ENCODE data around the gene ZDHHC19. TPM values are rescaled to one million over a fixed set of nuclear protein-coding genes. Genes with fewer than 3 reads are reported as not detected.

Gene ZDHHC19
- total RNA-seq, 1 donor from 2014 or later = not detected

DNA sequence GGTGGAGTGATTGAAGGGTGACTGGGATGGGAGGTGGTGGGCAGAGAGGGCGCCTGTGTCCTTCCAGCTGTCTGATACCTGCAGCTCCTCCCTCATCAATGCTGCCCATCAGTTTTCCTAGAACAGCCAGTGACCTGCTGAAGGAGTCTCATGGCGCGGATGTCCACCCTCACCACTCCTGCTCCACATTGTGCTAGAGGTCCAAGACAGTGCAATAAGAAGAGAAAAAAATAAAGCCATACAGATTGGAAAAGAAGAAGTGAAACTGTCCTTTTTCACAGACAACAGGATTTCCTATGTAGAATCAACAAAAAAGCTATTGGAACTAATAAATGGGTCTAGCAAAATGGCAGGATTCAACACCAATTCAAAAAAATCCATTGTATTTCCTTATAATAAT, 7.4 kb downstream of the ZDHHC19 start:
- intact Hi-C loops (cut with micrococcal nuclease) = no loop called here

GRCh38 chr3:196202516-196202970, 8.7 kb downstream of the ZDHHC19 start:
- intact Hi-C loops (cut with micrococcal nuclease) = no loop called here

DNA sequence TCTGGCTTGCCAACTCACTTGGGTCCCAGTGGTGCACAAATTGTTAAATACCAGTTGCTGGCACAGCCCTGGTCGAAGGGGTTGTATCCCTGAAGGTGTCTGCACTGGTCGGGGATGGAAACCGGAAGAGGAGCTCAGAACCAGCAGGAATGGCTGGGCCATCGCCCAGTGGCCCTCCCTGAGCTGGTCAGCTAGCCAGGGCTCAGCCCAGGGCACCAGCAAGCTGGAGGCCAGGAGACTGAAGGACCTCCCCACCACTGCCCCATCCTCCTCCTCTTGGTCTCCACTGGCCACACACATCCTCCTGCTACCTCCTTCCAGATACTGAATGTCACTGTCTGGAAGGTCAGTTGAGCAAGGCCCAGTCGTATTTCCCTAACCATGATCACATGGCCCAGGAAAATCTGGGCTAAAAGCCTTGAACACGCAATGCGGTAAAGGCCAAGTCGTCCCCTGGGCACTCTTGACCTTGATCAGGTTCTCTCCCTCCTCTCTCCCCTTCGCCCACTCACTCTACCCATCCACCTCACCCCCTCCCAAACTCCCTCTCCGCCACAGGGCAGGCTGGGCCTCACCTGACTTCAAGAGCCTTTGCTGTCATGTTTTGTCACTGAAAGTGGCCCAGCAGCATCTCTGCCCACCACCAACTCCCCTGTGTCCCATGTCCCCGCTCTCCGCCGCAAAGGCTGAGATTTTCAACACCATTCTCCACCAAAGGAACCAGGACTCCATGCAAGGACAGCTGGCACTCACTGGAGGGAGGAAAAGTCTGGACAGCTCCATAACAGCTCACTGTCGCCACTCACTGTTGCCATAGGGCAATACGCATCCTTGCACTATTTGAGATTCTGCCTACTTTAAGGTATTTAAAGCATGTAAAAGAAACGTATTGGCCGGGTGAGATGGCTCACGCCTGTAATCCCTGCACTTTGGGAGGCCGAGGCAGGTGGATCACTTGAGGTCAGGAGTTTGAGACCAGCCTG, 12.1 kb downstream of the ZDHHC19 start:
- intact Hi-C loops (cut with micrococcal nuclease) = loop anchor here (10.0 kb wide), 1 partner anchor 454 kb away; no protein-coding TSS in a partner anchor

DNA sequence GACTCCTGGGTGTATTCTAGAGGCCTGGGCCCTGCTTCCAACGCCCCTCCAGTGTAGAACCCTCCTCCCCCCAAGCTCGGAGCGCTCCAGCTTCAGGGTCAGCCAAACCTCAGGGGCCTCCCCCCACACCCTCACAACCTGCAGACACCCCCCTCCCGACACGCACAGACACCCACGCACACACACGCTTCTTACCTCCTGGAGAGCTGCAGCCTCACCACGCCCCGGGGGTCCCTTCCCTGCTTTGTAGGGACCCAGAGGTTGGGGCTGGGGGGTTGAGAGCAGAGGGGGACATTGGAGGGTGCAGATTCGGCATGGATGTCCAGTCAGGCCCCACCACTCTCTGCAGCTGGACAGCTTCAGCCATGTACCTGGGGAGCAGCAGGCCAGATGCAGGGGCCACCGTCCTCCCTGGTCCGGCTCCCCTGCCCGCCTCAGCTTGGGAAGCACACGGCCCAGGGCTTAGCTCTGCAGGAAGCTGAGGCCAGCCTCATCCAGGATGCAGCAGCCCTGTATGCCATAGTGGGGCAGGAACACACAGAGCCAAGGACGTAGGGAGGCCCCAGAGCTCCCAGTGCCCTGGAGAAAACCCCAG, 13.0 kb downstream of the ZDHHC19 start:
- intact Hi-C loops (cut with micrococcal nuclease) = loop anchor here (10.0 kb wide), 1 partner anchor 453 kb away; no protein-coding TSS in a partner anchor

DNA sequence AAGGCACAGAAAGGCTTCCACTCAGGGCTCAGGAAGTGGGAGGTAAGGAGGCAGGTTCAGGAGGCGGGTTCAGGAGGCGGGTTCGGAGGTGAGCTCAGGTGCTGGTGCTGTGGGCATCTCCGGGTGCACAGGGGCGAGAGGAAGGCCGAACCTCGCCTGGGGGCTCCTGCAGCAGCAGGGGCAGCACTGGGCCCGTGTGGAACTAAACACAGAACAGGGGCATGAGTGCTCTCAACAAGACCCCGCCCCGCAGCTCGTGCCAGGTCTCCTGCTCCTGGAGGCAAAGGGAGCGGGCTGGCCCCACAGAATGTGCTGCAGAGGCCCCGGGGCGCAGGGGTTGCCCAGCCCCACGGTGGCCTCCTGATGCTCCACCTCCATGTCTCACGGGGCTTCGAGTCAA, 13.7 kb downstream of the ZDHHC19 start:
- intact Hi-C loops (cut with micrococcal nuclease) = loop anchor here (2.0 to 10.0 kb wide), 2 partner anchors 347 to 453 kb away; no protein-coding TSS in a partner anchor

- intact Hi-C loops (cut with micrococcal nuclease) = loop anchor here (1.0 to 10.0 kb wide), 3 partner anchors 122 to 451 kb away; no protein-coding TSS in a partner anchor
Observed at GRCh38 chr3:196195664-196196265, 15.4 kb downstream of the ZDHHC19 start.

DNA sequence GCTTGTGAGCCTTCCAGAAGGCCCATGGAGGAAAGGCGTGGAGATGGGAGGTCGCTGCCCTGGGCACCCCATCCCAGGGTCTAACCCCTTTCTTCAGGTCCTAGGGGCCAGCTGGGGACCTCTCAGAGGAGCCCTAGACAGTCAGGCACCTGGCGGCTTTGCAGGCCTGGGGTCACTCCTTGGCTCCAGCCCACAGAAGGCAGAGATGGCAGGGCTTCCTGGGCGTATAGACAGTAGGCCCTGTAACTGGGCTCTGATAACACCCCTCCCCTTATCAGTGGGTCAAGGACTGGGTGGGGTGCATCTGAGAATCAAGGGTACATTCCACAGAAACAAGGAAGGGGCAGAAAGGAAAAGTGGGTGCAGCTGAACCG, 16.7 kb downstream of the ZDHHC19 start:
- intact Hi-C loops (cut with micrococcal nuclease) = loop anchor here (10.0 kb wide), 1 partner anchor 450 kb away; no protein-coding TSS in a partner anchor

- intact Hi-C loops (cut with micrococcal nuclease) = loop anchor here (10.0 kb wide), 1 partner anchor 449 kb away; no protein-coding TSS in a partner anchor
Observed at GRCh38 chr3:196193736-196194541, 17.3 kb downstream of the ZDHHC19 start.

DNA sequence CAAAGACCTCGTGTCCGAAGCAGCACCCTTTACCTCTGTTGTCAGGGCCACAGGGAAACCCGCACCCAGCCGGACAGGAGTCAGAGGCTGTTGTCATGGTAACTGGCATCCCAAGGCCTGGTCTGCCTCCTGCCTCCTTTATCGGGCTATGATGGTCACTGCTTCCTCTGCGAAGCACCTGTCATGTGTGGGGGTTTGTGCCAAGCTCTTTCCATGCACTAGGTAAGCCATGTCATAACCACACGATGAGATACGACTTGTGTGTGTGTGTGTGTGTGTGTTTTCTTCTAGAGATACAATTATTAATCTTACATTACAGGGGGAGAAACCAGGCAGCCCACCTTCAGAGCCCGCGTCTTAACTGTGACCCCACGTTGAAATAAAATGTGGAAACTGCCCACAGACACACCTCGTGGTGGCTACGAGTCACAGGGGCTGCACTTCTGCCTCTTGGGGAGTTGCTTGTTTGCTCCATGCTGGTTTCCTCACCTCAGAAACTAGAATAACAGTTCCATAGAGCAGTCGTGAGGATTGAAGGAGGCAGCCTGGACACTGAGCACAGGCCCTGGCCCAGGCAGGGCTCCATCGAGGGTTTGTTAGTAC, 18.0 kb downstream of the ZDHHC19 start:
- intact Hi-C loops (cut with micrococcal nuclease) = loop anchor here (10.0 kb wide), 1 partner anchor 448 kb away; no protein-coding TSS in a partner anchor

- intact Hi-C loops (cut with micrococcal nuclease) = loop anchor here (1.0 to 10.0 kb wide), 3 partner anchors 10 to 448 kb away; no protein-coding TSS in a partner anchor
Observed at GRCh38 chr3:196192524-196193051, 18.6 kb downstream of the ZDHHC19 start.

DNA sequence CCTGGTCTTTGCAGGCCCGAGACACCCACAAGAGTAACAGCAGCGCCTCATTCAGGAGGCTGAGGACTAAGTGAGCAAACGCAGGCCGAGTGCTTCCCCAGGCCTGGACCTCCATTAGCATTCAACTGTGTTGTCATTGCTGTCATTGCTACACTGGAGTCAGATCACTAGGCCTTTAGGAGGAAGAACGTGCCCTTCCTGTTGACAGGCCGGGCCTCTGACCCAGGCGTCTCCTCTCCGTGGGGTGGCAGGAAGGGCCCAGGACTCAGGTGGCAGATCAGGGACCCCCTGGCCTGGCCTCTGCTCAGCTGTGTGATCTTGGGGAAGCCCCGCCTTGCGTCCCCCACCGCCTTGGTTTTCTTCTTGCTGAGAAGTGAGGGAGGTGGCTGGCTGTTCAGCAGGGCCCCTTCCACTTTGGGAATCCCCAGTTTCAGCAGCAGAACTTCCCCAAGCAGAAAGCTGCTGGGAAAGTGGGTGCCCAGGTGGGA, 19.1 kb downstream of the ZDHHC19 start:
- intact Hi-C loops (cut with micrococcal nuclease) = loop anchor here (1.0 to 10.0 kb wide), 3 partner anchors 10 to 447 kb away; no protein-coding TSS in a partner anchor

DNA sequence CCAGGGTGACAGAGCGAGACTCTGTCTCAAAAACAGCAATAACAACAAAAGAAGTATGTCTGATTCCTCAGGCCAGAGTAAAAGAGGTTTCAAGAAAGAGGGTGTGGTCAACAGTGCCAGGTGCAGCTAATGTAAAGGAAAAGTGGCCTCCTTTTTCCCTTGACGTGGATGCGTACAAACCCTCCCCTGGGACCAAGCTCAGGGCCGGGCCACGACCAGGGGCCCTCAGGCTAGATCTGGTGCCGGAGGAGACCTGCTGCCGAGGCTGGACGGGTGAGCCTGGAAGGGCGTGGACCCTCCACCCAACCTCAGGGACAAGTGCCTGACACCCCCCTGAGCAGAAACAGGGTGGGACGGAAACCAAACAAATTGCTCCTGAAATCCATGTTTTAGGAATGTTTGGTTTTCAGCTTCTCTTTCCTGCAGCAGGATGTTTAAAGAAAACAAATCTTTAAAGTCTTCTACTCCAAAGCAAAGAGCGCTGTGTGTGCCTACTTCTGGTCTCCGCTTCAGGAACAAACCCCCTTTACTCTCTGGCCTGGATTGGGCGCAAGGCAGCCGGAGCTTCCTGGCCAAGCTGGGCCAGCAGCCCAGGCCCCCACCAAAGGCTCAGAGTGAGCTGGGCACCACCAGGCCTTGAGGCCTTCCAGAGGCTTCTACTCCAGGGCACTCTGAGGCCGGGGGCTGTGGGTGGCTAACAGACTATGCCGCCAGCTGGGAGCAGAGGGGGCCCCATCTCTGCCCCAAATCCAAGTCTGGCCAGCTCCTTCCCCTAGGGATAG, 21.4 kb downstream of the ZDHHC19 start:
- intact Hi-C loops (cut with micrococcal nuclease) = loop anchor here (10.0 kb wide), 1 partner anchor 445 kb away; no protein-coding TSS in a partner anchor

GRCh38 chr3:196186651-196187573, 24.3 kb downstream of the ZDHHC19 start:
- intact Hi-C loops (cut with micrococcal nuclease) = no loop called here

DNA sequence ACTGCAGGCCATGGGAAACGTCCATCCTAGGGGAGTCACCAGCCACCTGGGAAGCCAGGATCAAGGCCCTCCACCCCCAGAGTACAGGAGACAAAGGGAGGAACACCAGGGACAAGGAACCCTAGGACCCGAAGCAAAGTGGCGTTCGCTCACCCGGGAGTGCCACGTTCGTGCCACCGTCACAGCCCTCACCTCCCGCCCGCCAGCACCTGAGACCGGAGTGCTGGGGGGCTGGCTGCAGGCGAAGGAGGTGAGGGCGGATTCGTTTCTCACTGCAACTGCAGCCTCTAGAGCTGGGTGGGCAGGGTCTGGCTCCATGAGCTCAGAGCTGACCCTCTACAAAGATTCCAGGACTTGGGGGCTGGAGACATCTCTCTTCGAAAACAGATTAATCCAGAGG, 26.3 kb downstream of the ZDHHC19 start:
- intact Hi-C loops (cut with micrococcal nuclease) = loop anchor here (5.0 kb wide), 1 partner anchor 58 kb away; no protein-coding TSS in a partner anchor

DNA sequence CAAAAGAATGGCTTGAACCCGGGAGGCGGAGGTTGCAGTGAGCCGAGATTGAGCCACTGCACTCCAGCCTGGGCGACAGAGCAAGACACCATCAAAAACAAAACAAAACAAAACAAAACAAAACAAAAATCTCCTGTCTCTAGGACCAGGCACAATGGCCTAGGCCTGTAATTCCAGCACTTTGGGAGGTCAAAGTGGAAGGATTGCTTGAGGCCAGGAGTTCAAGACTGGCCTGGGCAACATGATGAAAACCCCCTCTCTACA, 27.1 kb downstream of the ZDHHC19 start:
- intact Hi-C loops (cut with micrococcal nuclease) = loop anchor here (5.0 kb wide), 1 partner anchor 57 kb away; no protein-coding TSS in a partner anchor

DNA sequence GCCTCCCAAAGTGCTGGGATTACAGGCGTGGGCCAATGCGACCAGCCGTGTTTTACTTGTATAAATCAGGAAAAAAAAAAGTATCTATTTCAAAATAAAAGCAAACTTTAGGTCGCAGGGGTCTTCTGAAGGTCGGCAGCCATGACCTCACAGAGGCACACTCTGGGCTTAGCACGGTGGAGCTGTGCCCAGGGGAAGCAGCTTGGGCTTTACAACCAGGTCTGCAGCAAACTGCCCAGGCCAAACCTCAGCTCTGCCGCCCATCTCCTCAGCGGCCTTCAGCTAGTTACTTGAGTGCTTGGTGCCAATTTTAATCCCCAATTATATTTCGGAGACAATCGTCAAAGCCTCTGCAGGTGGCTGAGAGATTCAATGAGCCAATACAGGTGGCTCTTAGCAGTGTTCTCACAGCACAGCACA, 30.1 kb downstream of the ZDHHC19 start:
- intact Hi-C loops (cut with micrococcal nuclease) = loop anchor here (2.0 to 5.0 kb wide), 2 partner anchors 54 to 452 kb away; no protein-coding TSS in a partner anchor

DNA sequence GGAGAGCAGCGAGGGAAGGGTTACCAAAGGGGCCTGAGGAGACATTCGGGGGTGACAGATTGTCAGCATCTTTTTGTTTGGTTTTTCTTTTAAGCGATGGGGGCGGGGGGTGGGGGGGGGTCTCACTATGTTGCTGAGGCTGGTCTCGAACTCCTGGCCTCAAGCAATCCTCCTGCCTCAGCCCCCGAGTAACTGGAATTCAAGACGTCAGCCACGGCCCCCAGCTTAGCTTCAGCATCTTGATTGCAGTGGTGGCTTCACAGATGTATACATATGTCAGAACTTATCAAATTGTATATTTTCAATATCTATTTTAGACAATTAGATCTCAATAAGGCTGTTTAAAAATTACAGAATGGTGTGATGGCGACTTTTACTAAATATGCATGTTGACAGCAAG, 30.9 kb downstream of the ZDHHC19 start:
- intact Hi-C loops (cut with micrococcal nuclease) = loop anchor here (2.0 to 5.0 kb wide), 2 partner anchors 53 to 452 kb away; no protein-coding TSS in a partner anchor
